NCI-H1436 (cell line): ENCODE results near the gene SCARB2.
"Not testable (repeated sequence)": the region's sequence is repeated elsewhere in the genome, so short reads cannot be mapped to it uniquely, and the experiment has no call there.

Experiments
- DNase-seq: peaks from one replicate; lab custom pipeline; 2025; lab: John Stamatoyannopoulos, UW

The SCARB2 gene, protein sequence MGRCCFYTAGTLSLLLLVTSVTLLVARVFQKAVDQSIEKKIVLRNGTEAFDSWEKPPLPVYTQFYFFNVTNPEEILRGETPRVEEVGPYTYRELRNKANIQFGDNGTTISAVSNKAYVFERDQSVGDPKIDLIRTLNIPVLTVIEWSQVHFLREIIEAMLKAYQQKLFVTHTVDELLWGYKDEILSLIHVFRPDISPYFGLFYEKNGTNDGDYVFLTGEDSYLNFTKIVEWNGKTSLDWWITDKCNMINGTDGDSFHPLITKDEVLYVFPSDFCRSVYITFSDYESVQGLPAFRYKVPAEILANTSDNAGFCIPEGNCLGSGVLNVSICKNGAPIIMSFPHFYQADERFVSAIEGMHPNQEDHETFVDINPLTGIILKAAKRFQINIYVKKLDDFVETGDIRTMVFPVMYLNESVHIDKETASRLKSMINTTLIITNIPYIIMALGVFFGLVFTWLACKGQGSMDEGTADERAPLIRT

DNA sequence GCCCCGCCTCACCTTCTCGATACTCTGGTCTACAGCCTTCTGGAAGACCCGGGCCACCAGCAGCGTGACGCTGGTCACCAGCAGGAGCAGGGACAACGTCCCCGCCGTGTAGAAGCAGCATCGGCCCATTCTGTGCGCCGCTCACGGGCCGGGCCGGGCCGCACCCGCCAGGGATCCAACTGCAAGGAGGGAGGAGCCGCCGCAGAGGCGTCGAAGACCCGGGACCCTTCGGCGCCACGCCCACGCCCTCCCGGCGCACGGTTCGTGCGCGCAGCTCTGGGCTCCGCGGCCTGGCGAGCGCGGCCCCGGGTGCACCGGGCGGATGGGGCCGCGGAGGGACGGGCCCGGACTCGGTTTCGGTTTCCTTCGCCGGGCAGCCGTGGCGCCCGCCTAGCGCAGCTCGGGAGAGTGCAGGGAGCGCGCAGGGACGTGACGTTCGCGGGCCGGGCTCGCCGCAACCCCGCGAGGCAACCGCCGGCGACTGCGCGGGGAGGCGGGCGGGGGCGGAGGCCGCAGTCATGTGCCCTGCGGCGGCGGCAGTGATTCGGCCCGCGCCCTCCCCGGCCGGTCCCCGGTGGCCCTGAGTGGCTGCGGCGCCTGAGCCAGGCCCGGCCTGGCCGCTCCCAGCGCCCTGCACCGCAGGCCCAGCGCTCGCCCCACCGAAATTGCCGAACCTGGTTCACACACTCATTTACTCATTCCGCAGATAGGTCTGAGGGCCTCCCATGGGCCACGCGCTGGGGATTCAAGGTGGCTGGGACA lies at the start of gene SCARB2:
SCARB2 (minus strand) TSS at position 410 of the 762 bp plus-strand sequence; CDS start at position 129, 281 bp downstream.
- DNase-seq: peak; percentile 75

DNA sequence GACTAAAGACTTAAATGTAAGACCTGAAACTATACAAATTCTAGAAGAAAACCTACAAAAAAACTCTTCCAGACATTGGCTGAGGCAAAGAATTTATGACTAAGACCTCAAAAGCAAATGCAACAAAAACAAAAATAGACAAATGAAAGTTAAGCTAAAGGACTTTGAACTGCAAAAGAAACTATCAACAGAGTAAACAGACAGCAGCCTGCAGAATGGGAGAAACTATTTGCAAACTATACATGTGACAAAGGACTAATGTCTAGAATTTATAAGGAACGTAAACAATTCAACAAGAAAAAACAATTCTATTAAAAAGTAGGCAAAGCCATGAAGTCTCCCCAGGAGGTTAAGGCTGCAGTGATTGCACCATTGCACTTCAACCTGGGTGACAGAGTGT lies 46.9 kb upstream of the SCARB2 start:
- DNase-seq: no peak

DNA sequence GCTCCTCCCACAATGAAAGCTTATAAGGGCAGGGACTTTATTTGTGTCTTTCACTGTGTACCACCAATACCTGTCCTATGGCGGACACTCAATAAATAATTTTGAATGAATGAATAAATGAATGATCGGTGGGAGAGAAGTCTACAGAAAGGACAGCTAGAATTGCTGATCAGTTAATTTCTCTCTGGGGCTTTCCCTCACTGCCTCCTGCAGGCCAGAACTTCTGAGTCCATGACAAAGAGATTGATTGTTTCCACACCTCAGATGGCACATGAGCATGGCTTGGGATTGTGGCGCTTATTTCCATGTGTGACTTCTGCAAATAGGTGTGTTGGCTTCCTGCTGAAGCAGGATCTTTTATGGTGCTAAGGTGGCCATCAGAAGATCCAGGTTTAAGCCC lies 44.2 kb upstream of the SCARB2 start:
- DNase-seq: no peak

DNA sequence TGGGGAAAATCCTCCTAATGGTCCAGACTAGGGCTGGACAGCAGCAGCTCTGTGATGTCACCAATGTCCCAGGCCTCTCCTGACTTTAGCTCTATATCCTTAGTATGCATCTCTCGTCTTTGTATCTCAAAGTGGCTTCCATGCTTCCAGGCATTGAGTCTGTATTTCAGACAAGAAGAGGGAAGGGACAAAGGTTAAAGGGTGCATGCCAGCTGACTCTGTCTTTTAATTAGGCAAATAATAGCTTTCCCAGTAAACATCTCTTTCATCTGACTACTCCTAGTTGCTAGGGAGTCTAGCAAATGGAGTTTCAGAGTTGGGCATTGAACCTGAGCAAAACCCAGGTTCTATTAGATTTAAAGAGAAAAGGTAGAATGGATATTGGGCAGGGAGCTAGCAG lies 43.3 kb upstream of the SCARB2 start:
- DNase-seq: no peak

DNA sequence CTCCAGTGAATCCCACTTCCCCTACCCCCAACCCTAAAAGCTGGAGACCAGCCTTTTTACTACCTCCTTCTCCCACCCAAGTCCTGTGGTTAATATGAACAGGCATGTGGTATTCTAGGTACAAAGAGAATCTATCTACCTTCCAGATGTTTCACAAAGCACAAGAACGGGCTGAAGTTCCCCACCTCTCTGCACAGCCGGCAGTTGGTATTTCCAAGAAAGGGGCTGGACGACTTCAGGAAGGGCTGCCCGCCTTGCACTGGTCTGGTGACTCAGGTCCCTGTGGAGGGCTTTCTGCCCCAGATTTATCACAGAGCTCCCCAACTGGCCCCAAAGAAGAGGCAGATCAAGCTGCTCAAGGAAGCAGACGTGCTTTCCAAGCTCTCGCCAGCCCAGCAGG lies 42.4 kb upstream of the SCARB2 start:
- DNase-seq: no peak

DNA sequence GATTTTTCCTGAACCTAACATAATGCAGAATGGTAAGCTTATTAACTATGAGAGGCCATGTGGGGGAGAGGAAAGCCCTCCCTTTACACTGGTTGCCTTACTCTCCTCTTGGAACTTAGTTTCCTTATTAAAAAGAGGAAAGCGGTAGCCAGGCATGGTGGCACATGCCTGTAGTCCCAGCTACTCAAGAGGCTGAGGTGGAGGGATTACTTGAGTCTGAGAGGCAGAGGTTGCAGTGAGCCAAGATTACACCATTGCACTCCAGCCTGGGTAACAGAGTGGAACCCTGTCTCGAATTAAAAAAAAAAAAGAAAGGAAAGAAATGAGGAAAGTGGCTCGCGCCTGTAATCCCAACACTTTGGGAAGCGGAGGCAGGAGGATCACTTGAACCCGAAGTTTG lies 39.9 kb upstream of the SCARB2 start:
- DNase-seq: no peak

DNA sequence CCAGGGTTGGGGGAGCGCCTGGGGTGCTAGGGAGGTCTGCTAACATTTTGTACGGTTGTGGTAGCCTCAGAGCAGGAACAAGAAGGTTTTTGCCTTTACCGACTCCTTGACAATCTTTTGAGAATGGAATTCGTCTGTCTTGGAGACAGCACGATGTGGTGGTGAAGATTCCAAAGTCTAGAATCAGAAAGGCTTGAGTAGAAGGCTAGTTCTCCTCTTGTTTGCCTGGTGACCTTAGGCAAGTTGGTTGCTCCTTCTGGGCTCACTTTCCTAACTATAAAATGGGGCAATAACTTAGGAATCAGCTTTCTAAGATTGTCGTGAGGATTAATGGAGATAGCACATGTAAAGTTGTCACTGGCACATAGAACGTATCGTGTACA lies 38.6 kb upstream of the SCARB2 start:
- no peak for DNase-seq

DNA sequence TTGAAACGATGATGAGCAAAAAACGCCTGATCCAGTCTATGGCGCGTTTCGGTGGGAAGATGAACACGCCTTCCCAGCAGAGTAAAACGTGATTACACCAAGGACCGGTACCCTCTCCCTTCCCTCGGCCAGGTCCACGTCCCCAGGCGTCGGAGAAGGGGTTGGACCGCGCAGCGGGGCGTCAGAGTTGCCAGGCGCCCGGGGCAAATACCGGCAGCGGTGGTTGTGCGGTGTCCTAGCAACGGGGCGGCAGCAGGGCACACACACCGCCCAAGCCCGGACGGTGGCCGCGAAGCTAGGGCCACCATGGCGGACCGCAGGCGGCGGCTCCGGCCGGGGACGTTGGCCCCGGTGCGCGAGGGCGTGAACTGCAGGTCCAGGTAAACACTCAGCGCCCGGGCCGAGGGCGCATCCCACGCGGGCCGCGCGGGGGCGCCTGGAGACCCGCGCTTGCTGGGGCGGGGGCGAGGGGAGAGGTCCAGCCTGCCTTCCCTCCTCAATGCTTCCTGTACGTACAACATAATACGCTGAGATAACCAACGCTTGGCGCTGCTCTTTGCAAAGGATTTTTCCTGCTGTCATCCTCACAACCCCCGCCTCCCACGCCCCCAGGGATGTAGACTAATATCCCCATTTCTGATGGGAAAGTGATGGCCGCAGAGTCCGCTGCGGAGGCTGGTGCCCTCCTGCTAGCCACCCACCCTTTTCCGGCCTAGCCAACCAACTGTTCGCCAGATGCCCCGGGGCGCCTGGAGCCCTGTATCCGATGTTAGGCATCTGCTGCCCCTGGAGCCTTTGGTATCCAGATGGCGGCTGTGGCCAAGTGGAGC lies 38.0 kb upstream of the SCARB2 start, which contains the start of gene FAM47E:
FAM47E (plus strand) TSS at position 281 of the 830 bp plus-strand sequence; CDS start at position 307, 26 bp downstream.
- DNase-seq: peak; percentile 63

DNA sequence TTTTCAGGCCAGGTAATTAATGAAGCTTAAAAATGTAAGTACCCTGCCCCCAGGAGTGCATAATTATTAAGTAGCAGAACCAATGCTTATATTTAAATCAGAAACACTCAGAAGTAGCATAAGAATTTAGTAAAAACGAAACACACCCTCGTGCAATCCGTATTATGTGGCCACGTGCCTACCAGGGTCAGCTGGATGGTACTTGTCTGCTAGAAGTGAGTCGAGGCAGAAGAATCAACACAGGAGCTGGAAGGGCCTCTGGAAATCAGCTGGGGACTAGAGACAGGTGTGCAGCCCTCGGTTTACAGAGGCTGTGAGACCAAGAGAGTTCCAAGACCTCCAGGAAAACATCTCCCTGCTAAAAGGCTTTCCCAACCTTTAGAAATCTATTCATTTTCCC lies 37.3 kb upstream of the SCARB2 start:
- no peak for DNase-seq

DNA sequence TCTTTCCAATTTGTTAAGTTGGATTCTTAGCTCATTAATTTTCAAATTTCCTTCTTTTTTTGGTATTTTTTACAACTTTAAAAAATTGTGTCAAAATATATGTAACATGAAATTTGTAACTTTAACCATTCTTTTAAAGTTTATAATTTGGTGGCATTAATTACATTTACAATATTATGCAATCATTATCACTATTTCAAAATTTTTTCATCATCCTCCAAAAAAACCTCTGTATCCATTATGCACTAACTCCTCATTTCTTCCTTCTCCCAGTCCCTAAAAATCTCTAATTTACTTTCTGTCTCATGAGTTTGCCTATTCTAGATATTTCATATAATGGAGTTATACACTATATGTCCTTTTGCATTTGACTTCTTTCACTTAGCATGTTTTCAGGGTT lies 33.2 kb upstream of the SCARB2 start:
- no peak for DNase-seq

DNA sequence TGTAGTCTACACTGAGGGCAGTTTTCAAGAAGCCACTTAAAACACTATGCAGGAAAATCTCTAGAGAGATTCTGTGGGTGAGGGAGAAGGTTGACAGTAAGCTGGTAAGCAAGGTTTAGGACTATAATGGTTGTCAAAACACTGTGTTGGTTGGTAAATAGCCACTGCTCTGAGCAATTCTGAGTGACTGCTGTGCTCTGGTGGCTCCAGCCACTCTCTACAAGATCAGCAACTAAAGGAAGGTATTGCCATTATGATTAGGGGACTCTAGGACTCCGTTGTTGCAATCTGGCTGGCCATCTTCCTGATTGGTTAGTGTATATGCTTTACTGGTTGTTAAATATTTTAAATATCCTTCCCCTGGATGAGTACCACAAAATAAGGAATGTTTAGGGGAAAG lies 32.4 kb upstream of the SCARB2 start:
- DNase-seq: no peak

DNA sequence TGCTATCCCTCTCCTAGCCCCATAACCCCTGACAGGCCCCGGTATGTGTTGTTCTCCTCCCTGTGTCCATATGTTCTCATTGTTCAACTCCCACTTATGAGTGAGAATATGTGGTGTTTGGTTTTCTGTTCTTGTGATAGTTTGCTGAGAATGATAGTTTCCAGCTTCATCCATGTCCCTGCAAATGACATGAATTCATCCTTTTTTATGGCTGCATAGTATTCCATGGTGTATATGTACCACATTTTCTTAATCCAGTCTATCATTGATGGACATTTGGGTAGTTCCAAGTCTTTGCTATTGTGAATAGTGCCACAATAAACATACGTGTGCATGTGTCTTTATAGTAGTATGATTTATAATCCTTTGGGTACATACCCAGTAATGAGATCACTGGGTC lies 30.3 kb upstream of the SCARB2 start:
- DNase-seq: not testable (repeated sequence)

DNA sequence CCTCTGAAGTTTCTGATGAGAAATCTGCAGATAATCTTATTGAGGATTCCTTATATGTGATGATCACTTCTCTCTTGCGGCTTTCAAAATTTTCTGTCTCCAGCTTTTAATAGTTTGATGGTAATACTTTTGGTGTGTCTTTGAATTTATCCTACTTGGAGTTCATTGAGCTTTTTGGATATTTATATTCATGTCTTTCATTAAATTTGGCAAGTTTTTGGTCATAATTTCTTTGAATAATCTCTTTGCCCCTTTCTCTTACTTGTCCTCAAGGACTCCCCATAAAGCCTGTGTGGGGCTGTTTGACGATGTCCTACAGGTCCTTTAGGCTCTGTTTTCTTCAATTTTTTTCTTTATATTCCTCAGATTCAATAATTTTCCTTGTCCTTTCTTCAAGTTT lies 26.6 kb upstream of the SCARB2 start:
- DNase-seq: no peak

DNA sequence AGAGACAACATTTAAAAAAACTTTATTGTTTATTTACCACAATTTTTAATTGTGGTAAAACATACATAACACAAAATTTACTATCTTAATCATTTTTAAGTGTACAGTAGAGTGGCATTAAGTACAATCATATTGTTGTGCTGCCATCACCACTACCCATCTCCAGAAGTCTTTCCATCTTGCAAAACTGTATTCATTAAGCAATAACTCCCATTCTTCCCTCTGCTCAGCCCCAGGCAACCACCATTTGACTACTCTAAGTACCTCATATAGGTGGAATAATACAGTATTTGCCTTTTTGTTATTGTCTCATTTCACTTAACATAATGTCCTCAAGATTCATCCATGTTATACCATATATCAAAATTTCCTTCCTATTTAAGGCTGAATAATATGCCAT lies 25.1 kb upstream of the SCARB2 start:
- no peak for DNase-seq

DNA sequence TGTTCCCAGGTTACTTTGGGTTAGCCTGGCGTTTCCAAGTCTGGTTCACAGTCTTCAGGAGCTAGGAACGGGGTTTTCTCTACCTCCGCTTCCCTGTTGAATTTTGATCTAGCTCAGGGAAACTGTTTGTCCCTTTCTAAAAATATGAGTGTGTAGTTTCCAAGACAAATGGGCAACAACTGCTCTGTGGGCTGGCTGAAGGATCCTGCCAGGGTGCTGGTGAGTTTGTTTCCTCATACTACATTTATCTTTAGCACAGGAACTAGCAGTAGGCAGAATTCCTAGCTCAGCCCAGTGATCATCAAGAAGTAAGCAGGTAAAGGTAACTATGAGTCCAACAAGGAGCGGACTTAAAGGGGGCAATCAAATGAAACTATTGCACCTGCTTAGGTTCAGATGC lies 24.6 kb upstream of the SCARB2 start:
- DNase-seq: no peak

DNA sequence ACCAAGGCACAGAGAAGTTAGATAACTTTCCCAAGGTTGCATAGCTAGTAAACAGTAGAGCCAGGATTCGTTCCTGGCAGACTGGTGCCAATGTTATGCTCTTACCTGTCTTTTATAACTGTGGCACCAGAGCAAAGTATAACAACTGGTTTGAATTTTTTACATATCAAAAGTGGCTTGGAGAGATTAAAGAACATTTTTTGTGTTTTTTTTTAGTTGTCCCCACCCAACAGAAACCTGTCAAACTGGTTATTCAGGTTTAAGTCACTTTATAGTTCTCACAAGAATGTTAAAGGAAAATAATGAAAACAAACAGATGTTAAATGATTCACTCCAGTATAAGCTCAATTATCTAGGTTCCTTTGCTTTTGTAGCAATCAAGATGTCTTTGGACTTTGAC lies 22.3 kb upstream of the SCARB2 start:
- no peak for DNase-seq

DNA sequence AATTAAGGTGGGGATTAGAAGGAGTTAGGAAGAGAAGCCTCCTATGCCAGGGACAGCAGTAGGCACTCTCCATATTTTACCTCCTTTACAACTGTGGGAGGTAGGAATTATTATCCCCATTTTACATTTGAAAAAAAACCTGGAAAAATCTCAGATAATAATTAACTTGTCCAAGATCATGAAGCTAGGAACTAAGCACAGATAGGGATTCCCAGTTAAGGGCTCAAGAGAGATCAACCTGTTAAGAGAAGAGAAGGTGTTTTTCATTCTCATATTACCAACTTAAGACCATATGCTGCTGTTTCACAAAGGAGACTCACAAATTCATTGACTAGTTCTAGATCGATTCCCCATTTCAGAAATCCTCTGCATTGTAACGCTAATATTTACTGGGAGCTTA lies 21.8 kb upstream of the SCARB2 start:
- no peak for DNase-seq

DNA sequence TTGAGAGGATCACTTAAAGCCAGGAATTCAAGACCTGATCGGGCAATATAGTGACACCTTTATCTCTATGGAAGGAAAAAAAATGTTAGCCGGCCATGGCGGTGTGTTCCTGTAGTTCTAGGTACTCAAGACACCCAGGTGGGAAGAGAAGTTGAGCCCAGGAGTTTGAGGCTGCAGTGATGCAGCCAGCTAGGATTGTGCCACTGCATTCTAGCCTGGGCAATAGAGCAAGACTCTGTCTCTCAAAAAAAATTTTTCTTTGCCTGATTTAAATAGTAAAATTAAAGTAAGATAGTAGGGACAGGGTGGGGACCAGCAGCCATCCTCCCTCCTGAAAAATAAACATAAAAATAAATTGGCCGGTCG lies 21.0 kb upstream of the SCARB2 start:
- DNase-seq: no peak

DNA sequence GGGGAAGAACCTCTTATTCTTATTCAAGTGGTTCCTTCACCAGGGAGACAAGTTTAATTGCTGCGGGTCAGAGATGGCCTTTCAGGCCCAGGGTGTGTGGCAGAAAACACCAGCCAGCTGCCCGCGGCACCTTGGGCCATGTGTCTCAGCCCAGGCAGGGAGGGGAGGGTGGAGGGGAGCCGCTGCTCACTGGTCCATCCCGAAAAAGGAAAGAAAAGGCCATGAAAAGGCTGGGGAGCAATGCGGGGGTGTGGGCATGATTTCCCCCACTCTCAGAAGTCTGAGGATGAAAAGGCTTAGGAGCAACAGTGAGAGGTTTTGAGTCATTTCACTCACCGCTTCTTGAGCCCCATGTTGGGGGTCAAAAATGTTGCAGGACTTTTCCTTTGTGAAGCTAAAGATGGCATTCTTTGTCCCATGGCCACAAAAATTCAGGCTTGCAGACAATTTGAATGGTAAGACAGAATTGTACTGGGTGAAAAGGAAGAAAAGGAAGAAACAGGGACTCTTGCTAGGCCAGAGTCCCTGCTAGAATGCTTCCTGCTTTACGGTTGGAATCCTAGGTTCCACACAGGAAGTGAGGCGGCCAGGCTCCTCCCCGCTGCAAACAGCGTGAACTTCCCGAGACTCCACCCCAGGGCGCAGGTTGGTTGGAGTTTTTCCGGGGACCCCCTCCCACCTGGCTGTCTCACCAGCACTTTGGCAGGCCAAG lies 20.5 kb upstream of the SCARB2 start:
- DNase-seq: no peak

DNA sequence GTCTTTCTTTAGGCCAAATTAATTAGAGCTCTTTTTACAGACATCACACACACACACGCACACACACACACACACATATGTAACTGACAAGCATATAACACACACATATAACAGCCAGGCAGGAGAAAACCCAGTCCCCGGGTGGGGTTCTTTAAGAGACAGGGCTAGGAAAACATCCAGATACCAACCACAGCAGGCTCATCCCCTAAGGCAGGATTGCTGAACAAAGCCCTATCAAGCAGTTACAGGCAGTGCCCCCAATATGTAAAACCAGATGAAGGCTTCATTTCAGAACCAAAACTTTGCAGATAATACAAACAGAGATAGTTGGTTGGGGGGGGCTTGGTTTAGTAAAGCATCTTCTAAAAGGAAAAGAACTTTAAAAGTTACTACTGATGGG lies 19.9 kb upstream of the SCARB2 start:
- no peak for DNase-seq

DNA sequence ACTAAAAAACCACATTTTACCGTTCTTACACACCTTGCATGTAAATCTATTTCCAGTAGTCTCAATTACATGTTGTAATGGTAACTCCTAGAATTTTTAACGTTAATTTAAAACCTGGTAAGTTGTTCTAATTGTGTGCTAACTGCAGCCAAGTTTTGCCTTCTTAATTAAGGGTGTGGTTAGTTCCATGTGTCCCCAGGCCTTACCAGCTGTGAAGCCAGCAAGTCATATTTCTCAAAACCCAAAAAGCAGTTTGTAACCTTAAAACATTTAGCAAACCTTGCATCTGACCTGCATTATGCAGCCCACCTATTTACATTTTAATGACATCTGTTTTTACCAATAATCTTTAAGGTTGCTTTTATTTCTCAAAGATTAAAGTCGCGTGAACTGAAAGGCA lies 19.5 kb upstream of the SCARB2 start:
- DNase-seq: no peak

DNA sequence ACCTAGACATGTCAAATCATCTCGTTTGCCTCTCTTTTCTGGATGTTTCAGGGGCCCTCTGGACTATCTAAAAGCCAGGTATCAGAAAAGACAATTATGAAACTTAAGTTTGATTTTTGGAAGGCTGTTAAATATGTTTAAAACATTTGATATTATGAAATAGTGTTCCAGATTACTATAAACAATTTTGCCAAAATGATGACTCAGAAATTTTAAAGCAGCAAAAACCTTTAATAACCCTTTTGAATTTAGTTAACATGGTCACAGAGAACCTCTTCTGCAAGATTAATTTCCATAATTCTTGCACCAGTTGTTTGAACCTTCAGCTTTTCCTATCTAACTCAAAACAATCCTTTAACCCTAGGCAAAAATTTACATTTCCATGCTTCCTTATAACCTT lies 19.1 kb upstream of the SCARB2 start:
- DNase-seq: no peak
